ENCODE results near the gene TMEM39A.

DNA sequence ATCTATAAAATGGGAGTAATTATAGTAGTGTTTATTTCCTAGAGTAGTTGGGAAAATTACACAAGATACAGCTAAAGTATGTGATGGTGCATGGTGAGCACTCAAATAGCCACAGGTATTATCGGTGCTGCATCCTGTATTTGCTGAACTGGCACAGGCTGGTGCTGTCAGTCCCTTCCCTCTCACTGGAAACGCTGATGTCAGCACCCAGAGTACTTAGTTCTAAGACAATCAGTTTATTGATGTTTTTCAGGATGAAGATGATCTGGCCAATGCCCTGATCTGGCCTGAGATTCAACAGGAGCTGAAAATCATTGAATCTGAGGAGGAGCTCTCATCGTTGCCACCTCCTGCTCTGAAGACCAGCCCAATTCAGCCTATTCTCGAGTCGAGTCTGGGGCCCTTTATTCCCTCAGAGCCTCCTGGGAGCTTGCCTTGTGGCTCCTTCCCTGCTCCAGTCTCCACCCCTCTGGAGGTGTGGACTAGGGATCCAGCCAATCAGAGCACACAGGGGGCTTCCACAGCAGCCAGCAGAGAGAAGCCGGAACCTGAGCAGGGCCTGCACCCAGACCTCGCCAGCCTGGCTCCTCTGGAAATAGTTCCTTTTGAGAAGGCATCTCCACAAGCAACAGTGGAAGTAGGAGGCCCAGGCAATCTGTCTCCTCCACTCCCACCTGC lies 49.7 kb downstream of the TMEM39A start:
- TF ChIP-seq, protein P1, sequence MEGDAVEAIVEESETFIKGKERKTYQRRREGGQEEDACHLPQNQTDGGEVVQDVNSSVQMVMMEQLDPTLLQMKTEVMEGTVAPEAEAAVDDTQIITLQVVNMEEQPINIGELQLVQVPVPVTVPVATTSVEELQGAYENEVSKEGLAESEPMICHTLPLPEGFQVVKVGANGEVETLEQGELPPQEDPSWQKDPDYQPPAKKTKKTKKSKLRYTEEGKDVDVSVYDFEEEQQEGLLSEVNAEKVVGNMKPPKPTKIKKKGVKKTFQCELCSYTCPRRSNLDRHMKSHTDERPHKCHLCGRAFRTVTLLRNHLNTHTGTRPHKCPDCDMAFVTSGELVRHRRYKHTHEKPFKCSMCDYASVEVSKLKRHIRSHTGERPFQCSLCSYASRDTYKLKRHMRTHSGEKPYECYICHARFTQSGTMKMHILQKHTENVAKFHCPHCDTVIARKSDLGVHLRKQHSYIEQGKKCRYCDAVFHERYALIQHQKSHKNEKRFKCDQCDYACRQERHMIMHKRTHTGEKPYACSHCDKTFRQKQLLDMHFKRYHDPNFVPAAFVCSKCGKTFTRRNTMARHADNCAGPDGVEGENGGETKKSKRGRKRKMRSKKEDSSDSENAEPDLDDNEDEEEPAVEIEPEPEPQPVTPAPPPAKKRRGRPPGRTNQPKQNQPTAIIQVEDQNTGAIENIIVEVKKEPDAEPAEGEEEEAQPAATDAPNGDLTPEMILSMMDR (IDR thresholded peaks at IDR 0.05 in 2 of 3, conservative IDR thresholded peaks at IDR 0.05 in 1 of 3; ENCODE audit: borderline replicate concordance in 1 of 3, insufficient read depth in 1 of 3, low read depth in 2 of 3, low read length in 2 of 3): no peak
- TF ChIP-seq JUND (IDR thresholded peaks at IDR 0.05) (no peak), CEBPB (IDR thresholded peaks at IDR 0.05; ENCODE audit: low read depth) (no peak), POLR2A (IDR thresholded peaks at IDR 0.05; ENCODE audit: borderline replicate concordance, extremely low read depth, insufficient read depth, insufficient read length) (no peak), POLR2AphosphoS5 (IDR thresholded peaks at IDR 0.05; ENCODE audit: low read depth, low read length) (no peak)
